ENCODE data around the gene RAB41.

The RAB41 gene

DNA sequence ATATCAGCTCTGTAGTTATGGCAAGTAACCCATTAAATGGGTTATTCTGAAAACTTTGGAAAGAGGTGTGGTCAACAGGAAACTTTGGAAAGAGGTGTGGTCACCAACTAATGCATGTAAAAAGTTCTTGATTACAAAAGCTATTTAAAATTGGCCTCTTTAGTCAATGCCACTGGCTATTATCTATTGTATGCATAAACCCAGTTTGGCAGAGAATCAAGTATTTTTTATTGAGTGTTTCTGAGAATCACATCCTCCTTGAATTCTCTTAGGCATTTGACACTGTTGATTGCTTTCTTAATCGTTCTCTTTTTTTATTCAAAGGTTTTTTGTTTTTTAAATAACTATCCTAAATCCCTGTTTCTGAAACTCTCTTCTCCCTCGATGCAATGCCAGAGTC, 29.5 kb upstream of the RAB41 start:
- TF ChIP-seq, protein P1, sequence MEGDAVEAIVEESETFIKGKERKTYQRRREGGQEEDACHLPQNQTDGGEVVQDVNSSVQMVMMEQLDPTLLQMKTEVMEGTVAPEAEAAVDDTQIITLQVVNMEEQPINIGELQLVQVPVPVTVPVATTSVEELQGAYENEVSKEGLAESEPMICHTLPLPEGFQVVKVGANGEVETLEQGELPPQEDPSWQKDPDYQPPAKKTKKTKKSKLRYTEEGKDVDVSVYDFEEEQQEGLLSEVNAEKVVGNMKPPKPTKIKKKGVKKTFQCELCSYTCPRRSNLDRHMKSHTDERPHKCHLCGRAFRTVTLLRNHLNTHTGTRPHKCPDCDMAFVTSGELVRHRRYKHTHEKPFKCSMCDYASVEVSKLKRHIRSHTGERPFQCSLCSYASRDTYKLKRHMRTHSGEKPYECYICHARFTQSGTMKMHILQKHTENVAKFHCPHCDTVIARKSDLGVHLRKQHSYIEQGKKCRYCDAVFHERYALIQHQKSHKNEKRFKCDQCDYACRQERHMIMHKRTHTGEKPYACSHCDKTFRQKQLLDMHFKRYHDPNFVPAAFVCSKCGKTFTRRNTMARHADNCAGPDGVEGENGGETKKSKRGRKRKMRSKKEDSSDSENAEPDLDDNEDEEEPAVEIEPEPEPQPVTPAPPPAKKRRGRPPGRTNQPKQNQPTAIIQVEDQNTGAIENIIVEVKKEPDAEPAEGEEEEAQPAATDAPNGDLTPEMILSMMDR (IDR thresholded peaks at IDR 0.05; ENCODE audit: low read depth, low read length, missing control alignments) = no peak
- DNase-seq (ENCODE audit: low read depth) = no peak
- H3K4me3 ChIP-seq (ENCODE audit: low read depth, low read length) = no peak overlapping the region
- in situ Hi-C loops (cut with HindIII; ENCODE audit: low sequenced_read_pairs) = no loop called here

DNA sequence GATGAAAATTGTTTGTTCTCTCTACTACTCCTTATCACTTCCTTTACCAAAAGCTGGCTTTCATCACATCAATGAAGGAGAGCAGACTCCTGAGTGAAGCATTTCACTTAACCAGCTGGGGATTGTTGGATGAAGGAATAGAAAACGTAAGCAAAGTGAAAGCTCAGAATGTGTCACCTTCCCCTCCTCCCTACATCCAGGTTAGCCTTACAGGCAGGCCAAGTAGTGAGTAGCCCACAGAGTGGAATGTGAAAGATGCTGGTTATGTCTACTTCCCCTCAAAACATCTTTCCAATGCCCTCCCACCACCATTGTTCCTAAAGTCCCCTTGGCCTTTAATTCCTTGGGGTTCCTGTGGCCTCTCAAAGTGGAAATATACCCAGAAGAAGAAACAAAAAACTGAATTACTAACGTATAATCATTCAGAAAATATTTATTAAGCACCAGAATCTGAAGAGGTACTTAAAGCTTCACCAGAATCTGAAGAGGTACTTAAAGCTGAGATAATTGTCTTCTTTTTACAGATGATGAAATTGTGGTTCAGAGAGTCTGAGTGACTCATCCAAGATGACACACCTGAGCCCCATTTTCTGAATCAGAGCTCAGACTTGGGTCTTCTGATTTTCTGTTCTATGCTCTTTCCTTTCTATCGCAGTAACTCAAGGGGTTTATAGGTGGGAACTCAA, 28.5 kb upstream of the RAB41 start:
- in situ Hi-C loops (cut with HindIII; ENCODE audit: low sequenced_read_pairs) = no loop called here
- H3K4me3 ChIP-seq (ENCODE audit: low read depth, low read length) = no peak overlapping the region
- no peak for DNase-seq (ENCODE audit: low read depth)
- TF ChIP-seq, protein P1 (IDR thresholded peaks at IDR 0.05; ENCODE audit: low read depth, low read length, missing control alignments) = no peak

DNA sequence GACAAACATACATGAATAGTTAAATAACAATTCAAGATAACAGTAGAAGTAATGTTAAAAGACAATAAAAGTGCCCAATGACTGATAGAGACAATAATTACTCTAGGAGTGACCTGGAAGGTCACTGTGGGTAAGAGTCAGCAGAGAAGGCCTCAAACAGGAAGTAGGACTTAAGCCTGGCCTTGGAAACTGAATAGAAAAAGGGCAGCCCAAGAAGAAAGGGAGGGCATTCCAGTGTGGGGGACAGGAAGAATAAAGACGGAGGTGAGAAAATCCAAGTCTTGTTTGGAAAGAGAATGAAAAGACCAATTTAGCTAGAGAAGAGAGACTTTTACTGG, 27.9 kb upstream of the RAB41 start:
- DNase-seq (ENCODE audit: low read depth) = no peak
- no peak overlapping the region for H3K4me3 ChIP-seq (ENCODE audit: low read depth, low read length)
- TF ChIP-seq, protein P1 (IDR thresholded peaks at IDR 0.05; ENCODE audit: low read depth, low read length, missing control alignments) = no peak
- in situ Hi-C loops (cut with HindIII; ENCODE audit: low sequenced_read_pairs) = no loop called here

DNA sequence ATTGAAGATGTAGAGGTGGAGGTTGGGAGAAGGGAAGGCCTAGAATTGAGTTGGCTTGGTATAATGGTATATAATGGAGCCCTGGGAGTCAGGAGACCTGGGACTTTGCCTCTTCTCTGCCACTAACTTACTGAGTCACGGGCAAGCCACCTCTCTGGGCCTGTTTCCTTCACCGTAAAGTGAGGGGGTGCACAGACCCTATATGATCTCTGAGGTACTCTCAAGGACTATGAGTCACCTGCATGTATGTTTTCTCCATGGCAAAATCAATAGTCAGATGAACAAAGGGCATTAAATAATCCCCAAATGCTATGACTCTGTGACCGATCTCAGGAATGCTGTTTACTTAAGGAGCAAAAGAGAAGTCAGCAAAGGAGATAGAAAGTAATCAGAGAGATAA, 27.1 kb upstream of the RAB41 start:
- in situ Hi-C loops (cut with HindIII; ENCODE audit: low sequenced_read_pairs) = no loop called here
- DNase-seq (ENCODE audit: low read depth) = no peak

DNA sequence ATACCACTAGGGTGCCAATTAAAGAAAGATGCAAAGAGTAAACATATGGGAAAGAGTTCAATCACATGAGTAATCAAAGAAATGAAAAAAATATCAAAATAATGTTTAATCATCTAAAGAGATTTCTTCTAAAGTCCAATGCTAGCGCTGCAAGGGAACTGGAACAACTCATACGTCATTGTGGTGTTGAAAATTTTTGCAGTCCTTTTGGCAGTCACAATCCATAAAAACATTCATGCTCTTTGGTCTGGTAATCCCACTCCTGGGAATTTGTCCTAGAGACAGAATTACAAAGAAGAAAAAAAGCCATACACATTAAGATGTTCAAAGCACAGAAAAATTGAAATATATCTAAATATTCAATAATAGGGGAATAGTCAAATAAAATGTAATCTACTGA, 26.5 kb upstream of the RAB41 start:
- H3K4me3 ChIP-seq (ENCODE audit: low read depth, low read length) = no peak overlapping the region
- in situ Hi-C loops (cut with HindIII; ENCODE audit: low sequenced_read_pairs) = no loop called here
- TF ChIP-seq, protein P1 (IDR thresholded peaks at IDR 0.05; ENCODE audit: low read depth, low read length, missing control alignments) = no peak
- DNase-seq (ENCODE audit: low read depth) = no peak

More for the DNA sequence above, 27.1 kb upstream of the RAB41 start:
- TF ChIP-seq, protein P1 (IDR thresholded peaks at IDR 0.05; ENCODE audit: low read depth, low read length, missing control alignments) = no peak
- H3K4me3 ChIP-seq (ENCODE audit: low read depth, low read length) = no peak overlapping the region

DNA sequence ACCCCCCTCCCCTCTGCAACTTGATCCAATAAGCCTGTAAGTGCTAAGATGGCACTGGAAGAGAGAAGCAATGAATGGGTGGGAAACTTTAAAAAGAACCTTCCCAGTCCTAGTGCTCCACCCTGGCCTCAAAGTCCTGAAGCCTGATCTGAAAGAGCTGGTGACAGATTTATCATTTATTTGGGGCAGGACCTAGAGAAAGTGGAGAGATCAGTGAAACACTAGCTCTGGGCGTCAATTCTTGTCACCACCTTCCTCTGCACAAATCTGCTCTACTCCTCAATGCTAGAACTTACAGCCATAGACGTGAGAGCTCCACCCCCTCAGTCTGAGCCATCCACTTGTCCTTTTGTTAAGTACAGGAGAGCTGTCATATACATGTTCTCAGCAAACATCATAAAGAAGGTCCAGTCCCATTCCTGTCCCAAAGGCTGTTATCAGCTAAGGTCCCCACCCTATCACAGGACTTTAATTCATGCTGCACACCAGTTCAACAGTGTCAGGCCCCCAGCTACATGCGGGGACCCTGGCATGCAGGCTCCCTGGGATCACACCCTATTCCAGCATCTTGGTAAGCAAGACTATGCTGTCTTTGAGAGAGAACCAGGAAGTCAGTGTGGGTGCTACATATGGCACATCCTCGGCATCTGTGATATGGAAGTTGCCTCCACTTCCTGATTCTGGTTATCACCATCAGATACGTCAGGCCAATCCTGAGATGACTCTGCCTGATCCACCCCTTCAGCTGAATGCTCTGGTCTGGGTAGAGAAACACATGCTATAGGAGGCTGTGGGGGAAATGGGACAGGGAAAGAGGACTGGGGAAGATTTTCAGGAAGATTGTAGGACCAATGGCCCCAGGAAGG, 24.3 kb upstream of the RAB41 start:
- in situ Hi-C loops (cut with HindIII; ENCODE audit: low sequenced_read_pairs) = no loop called here
- no peak overlapping the region for H3K4me3 ChIP-seq (ENCODE audit: low read depth, low read length)
- TF ChIP-seq, protein P1 (IDR thresholded peaks at IDR 0.05; ENCODE audit: low read depth, low read length, missing control alignments) = no peak
- no peak for DNase-seq (ENCODE audit: low read depth)

All from astrocyte of the cerebellum (primary cell).